HCT116 (cell line): Measurements from ENCODE around the gene TERF2IP. TPM values are rescaled to one million over a fixed set of nuclear protein-coding genes. Genes with fewer than 3 reads are reported as not detected.

Experiments
- ATAC-seq: fragments of 200-7000 bp; cut with Tn5 transposase; 2 replicates; pipeline ENCODE4 v1.9.1; 2020; ENCODE audit warnings: mild to moderate bottlenecking, moderate library complexity
- BruUV-seq: library from RNA; stranded (reverse); fragments of 400-500 nt; replicated peaks from 2 replicates; lab custom pipeline; 2021; lab: Mats Ljungman, UMichigan
- CTCF ChIA-PET: fragments of 300-600 bp; sonication (Branson Sonifier 250); formaldehyde crosslinking; loops from one replicate; lab custom pipeline; 2021; ENCODE audit warnings: antibody characterized with exemption; lab: Charles Lee
- POLR2A ChIA-PET: fragments of 300-600, 350-600 bp; sonication (Branson Sonifier 250); formaldehyde crosslinking; loops from one replicate; lab custom pipeline; 2021; ENCODE audit warnings: antibody characterized with exemption; lab: Charles Lee
- RAD21 ChIA-PET, 2 experiments: fragments of 300-600 bp; sonication (Branson Sonifier 250); formaldehyde crosslinking; loops; one replicate each; lab custom pipeline; 2023; ENCODE audit warnings: low total read pairs in 2 of 2; ENCODE audit not compliant: uncharacterized antibody in 2 of 2, unreplicated experiment in 2 of 2, low non-redundant PET in 1 of 2; lab: Charles Lee
- DNase-seq: peaks from one replicate; pipeline ENCODE4 v3.0.0-alpha.2; 2010; ENCODE audit warnings: low read depth, low spot score
- H2AFZ ChIP-seq: fragments of 200-600 bp; shearing (Covaris generic), sonication (generic); 2 replicates; pipeline ENCODE4 v1.6.1; 2017; ENCODE audit warnings: low read depth, mixed run types, mixed read lengths, antibody characterized with exemption, low read length; ENCODE audit not compliant: poor library complexity, severe bottlenecking
- H3K27ac ChIP-seq: 2 replicates; pipeline ENCODE4 v1.5.1; 2012; ENCODE audit warnings: low read depth, low read length
- H3K27me3 ChIP-seq: fragments of 200-600 bp; sonication (generic); 2 replicates; pipeline ENCODE4 v1.6.1; 2016; ENCODE audit warnings: mixed run types, low read length, mixed read lengths; ENCODE audit not compliant: insufficient read depth
- H3K36me3 ChIP-seq, 2 experiments: fragments of 200-500 bp in 1 of 2; fragments of 200-600 bp in 1 of 2; sonication (Bioruptor generic) in 1 of 2; sonication (generic) in 1 of 2; 2 replicates each; pipeline versions ENCODE4 v1.5.1 to v1.6.1; 2014 to 2016; ENCODE audit warnings: low read length in 2 of 2, inconsistent platforms in 1 of 2, mixed read lengths in 1 of 2, mixed run types in 1 of 2; ENCODE audit not compliant: insufficient read depth in 2 of 2, control insufficient read depth in 1 of 2
- H3K4me1 ChIP-seq, 2 experiments: fragments of 200-600 bp in 1 of 2; sonication (generic) in 1 of 2; 2 replicates each; pipeline versions ENCODE4 v1.5.1 to v1.6.1; 2012 to 2017; ENCODE audit warnings: low read length in 2 of 2, inconsistent platforms in 1 of 2, mild to moderate bottlenecking in 1 of 2, mixed read lengths in 1 of 2, mixed run types in 1 of 2, moderate library complexity in 1 of 2; ENCODE audit not compliant: insufficient read depth in 2 of 2, control insufficient read depth in 1 of 2
- H3K4me2 ChIP-seq: fragments of 200-600 bp; sonication (generic); 2 replicates; pipeline ENCODE4 v1.6.1; 2017; ENCODE audit warnings: mixed run types, low read length, mixed read lengths
- H3K4me3 ChIP-seq, 2 experiments: fragments of 200-600 bp in 1 of 2; sonication (generic) in 1 of 2; replicated peaks in 1 of 2; 2 replicates each; pipeline ENCODE4 v1.5.1; 2011 to 2016; ENCODE audit warnings: low read length in 2 of 2, control low read depth in 1 of 2, low read depth in 1 of 2, mild to moderate bottlenecking in 1 of 2, mixed read lengths in 1 of 2, mixed run types in 1 of 2
- H3K79me2 ChIP-seq: fragments of 200-600 bp; sonication (generic); 2 replicates; pipeline ENCODE4 v1.6.1; 2017; ENCODE audit warnings: mild to moderate bottlenecking, mixed run types, low read length, moderate library complexity, mixed read lengths; ENCODE audit not compliant: insufficient read depth
- H3K9ac ChIP-seq: fragments of 200-600 bp; sonication (generic); 2 replicates; pipeline ENCODE4 v1.6.1; 2016; ENCODE audit warnings: low read length, mixed read lengths
- H3K9me2 ChIP-seq: fragments of 200-600 bp; sonication (generic), shearing (Covaris generic); 2 replicates; pipeline ENCODE4 v1.6.1; 2017; ENCODE audit warnings: mixed run types, mild to moderate bottlenecking, moderate library complexity; ENCODE audit not compliant: insufficient read depth
- H3K9me3 ChIP-seq, 2 experiments: fragments of 200-500 bp in 1 of 2; fragments of 200-600 bp in 1 of 2; sonication (Bioruptor generic) in 1 of 2; sonication (generic) in 1 of 2; 2 replicates each; pipeline ENCODE4 v1.6.1; 2014 to 2017; ENCODE audit warnings: low read length in 2 of 2, mixed read lengths in 2 of 2, inconsistent platforms in 1 of 2, low read depth in 1 of 2, mild to moderate bottlenecking in 1 of 2, mixed run types in 1 of 2, moderate library complexity in 1 of 2; ENCODE audit not compliant: control insufficient read depth in 1 of 2, insufficient read depth in 1 of 2
- H4K20me1 ChIP-seq: fragments of 200-600 bp; sonication (generic), shearing (Covaris generic); 2 replicates; pipeline ENCODE4 v1.6.1; 2017; ENCODE audit warnings: mixed run types, mild to moderate bottlenecking, moderate library complexity; ENCODE audit not compliant: insufficient read depth
- ATF3 ChIP-seq: IDR thresholded peaks from 2 replicates; pipeline ENCODE4 v1.6.1; 2012
- CBX3 ChIP-seq: IDR thresholded peaks from 2 replicates; pipeline ENCODE4 v1.6.1; 2012; ENCODE audit warnings: low read depth
- CTCF ChIP-seq, 3 experiments: fragments of 200-600 bp in 1 of 3; sonication (generic) in 1 of 3; IDR thresholded peaks in 2 of 3; conservative IDR thresholded peaks in 1 of 3; 2 replicates each; pipeline ENCODE4 v1.5.1; 2012 to 2017; ENCODE audit warnings: low read depth in 2 of 3, low read length in 2 of 3, antibody characterized with exemption in 1 of 3, borderline replicate concordance in 1 of 3, control low read depth in 1 of 3, mild to moderate bottlenecking in 1 of 3, mixed read lengths in 1 of 3, mixed run types in 1 of 3, moderate library complexity in 1 of 3; ENCODE audit not compliant: insufficient read depth in 1 of 3
- EGR1 ChIP-seq: IDR thresholded peaks from 2 replicates; pipeline ENCODE4 v1.6.1; 2012; ENCODE audit warnings: low read depth
- ELF1 ChIP-seq: IDR thresholded peaks from 2 replicates; pipeline ENCODE4 v1.6.1; 2012; ENCODE audit warnings: low read depth, borderline replicate concordance
- EZH2 ChIP-seq: fragments of 200-600 bp; sonication (generic); IDR thresholded peaks from 2 replicates; pipeline ENCODE4 v1.6.1; 2017; ENCODE audit warnings: antibody characterized with exemption, mixed run types
- EZH2phosphoT487 ChIP-seq: fragments of 200-600 bp; IDR thresholded peaks from 2 replicates; pipeline ENCODE4 v1.6.1; 2018; ENCODE audit warnings: antibody characterized with exemption, borderline replicate concordance
- FOSL1 ChIP-seq: IDR thresholded peaks from 2 replicates; pipeline ENCODE4 v1.6.1; 2012; ENCODE audit warnings: low read depth
- JUND ChIP-seq: IDR thresholded peaks from 2 replicates; pipeline ENCODE4 v1.6.1; 2012
- POLR2A ChIP-seq: IDR thresholded peaks from 2 replicates; pipeline ENCODE4 v1.7.0; 2011; ENCODE audit warnings: borderline replicate concordance; ENCODE audit not compliant: insufficient read depth, insufficient read length; ENCODE audit errors: extremely low read depth
- RAD21 ChIP-seq: IDR thresholded peaks from 2 replicates; pipeline ENCODE4 v1.6.1; 2012; ENCODE audit warnings: low read depth, mild to moderate bottlenecking
- SP1 ChIP-seq: IDR thresholded peaks from 2 replicates; pipeline ENCODE4 v1.6.1; 2012; ENCODE audit warnings: low read depth
- SRF ChIP-seq: IDR thresholded peaks from 2 replicates; pipeline ENCODE4 v1.6.1; 2012; ENCODE audit warnings: low read depth
- TCF7L2 ChIP-seq: IDR thresholded peaks from 2 replicates; pipeline ENCODE4 v1.7.0; 2011; ENCODE audit warnings: borderline replicate concordance, inconsistent platforms; ENCODE audit not compliant: insufficient read depth, insufficient read length; ENCODE audit errors: extremely low read depth
- YY1 ChIP-seq: IDR thresholded peaks from 2 replicates; pipeline ENCODE4 v1.6.1; 2011; ENCODE audit warnings: low read length, low read depth, moderate library complexity, mild to moderate bottlenecking; ENCODE audit not compliant: insufficient replicate concordance; ENCODE audit errors: extremely low read depth
- ZFX ChIP-seq: fragments of 450-650 bp; IDR thresholded peaks from 2 replicates; pipeline ENCODE4 v1.6.1; 2017
- ZNF274 ChIP-seq: fragments of 200-500 bp; sonication (Bioruptor generic); IDR thresholded peaks from 2 replicates; pipeline ENCODE4 v1.6.1; 2014; ENCODE audit warnings: mild to moderate bottlenecking, low read depth, low read length, inconsistent platforms
- intact Hi-C: fragments of 100-400 bp; cut with micrococcal nuclease; formaldehyde crosslinking; loops from 2 replicates; pipeline ENCODE4 v1.10.0; 2022
- total RNA-seq: library from RNA; stranded (reverse); gene quantifications from one replicate; pipeline ENCODE4 v1.2.1, GENCODE V29; 2021; ENCODE audit not compliant: unreplicated experiment
- TF ChIP-seq, protein P1 (sequence below): IDR thresholded peaks from 2 replicates; pipeline ENCODE4 v1.6.1; 2012; ENCODE audit warnings: low read depth
- TF ChIP-seq, protein P2 (sequence below): IDR thresholded peaks from 2 replicates; pipeline ENCODE4 v1.6.1; 2011; ENCODE audit warnings: mild to moderate bottlenecking, low read length, moderate library complexity; ENCODE audit not compliant: insufficient replicate concordance; ENCODE audit errors: extremely low read depth
- TF ChIP-seq, protein P3 (sequence below): IDR thresholded peaks from 2 replicates; pipeline ENCODE4 v1.6.1; 2012

TERF2IP gene
- total RNA-seq, 1 experiment from 2014 or later, result 36.4 TPM

GRCh38 chr16:75676909-75677308, 29.3 kb downstream of the TERF2IP start, which contains the start of gene CPHXL2:
CPHXL2 (minus strand) TSS chr16:75677009; CDS start chr16:75676999, 10 bp downstream.
- Histone ChIP-seq H3K27me3 (no peaks in the 10 kb centered on the region), H3K36me3 (no peaks in the 10 kb centered on the region), H2AFZ (no peak within 1 kb of the TSS), H3K4me3 (no peak within 1 kb of the TSS), H3K9me3 (no peaks in the 10 kb centered on the region), H3K79me2 (no peaks in the 10 kb centered on the region), H3K9ac (no peak within 1 kb of the TSS), H3K9me2 (no peaks in the 10 kb centered on the region), H4K20me1 (no peaks in the 10 kb centered on the region), H3K4me2 (no peak within 1 kb of the TSS), H3K27ac (no peak within 1 kb of the TSS), H3K4me1 (no peaks in the 10 kb centered on the region)
- ChIA-PET RAD21 (no interaction called here), CTCF (no interaction called here), POLR2A (no interaction called here)
- DNase-seq (no peak), ATAC-seq (no peak)
- no TSS peak for BruUV-seq
- intact Hi-C loops, result no loop called here
- TF ChIP-seq SP1 (no peak), YY1 (no peak), ZNF274 (no peak), CTCF (IDR thresholded peaks at IDR 0.05 in 2 of 3, conservative IDR thresholded peaks at IDR 0.05 in 1 of 3; ENCODE audit: borderline replicate concordance in 1 of 3, insufficient read depth in 1 of 3, low read depth in 2 of 3, low read length in 2 of 3) (no peak), TCF7L2 (no peak), EZH2 (no peak), SRF (no peak), ZFX (no peak), ELF1 (no peak), POLR2A (no peak), CBX3 (no peak), EZH2phosphoT487 (no peak), EGR1 (no peak), FOSL1 (no peak), JUND (no peak), ATF3 (no peak), RAD21 (no peak)
- TF ChIP-seq, protein P1, sequence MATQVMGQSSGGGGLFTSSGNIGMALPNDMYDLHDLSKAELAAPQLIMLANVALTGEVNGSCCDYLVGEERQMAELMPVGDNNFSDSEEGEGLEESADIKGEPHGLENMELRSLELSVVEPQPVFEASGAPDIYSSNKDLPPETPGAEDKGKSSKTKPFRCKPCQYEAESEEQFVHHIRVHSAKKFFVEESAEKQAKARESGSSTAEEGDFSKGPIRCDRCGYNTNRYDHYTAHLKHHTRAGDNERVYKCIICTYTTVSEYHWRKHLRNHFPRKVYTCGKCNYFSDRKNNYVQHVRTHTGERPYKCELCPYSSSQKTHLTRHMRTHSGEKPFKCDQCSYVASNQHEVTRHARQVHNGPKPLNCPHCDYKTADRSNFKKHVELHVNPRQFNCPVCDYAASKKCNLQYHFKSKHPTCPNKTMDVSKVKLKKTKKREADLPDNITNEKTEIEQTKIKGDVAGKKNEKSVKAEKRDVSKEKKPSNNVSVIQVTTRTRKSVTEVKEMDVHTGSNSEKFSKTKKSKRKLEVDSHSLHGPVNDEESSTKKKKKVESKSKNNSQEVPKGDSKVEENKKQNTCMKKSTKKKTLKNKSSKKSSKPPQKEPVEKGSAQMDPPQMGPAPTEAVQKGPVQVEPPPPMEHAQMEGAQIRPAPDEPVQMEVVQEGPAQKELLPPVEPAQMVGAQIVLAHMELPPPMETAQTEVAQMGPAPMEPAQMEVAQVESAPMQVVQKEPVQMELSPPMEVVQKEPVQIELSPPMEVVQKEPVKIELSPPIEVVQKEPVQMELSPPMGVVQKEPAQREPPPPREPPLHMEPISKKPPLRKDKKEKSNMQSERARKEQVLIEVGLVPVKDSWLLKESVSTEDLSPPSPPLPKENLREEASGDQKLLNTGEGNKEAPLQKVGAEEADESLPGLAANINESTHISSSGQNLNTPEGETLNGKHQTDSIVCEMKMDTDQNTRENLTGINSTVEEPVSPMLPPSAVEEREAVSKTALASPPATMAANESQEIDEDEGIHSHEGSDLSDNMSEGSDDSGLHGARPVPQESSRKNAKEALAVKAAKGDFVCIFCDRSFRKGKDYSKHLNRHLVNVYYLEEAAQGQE, result no peak
- TF ChIP-seq, protein P2, sequence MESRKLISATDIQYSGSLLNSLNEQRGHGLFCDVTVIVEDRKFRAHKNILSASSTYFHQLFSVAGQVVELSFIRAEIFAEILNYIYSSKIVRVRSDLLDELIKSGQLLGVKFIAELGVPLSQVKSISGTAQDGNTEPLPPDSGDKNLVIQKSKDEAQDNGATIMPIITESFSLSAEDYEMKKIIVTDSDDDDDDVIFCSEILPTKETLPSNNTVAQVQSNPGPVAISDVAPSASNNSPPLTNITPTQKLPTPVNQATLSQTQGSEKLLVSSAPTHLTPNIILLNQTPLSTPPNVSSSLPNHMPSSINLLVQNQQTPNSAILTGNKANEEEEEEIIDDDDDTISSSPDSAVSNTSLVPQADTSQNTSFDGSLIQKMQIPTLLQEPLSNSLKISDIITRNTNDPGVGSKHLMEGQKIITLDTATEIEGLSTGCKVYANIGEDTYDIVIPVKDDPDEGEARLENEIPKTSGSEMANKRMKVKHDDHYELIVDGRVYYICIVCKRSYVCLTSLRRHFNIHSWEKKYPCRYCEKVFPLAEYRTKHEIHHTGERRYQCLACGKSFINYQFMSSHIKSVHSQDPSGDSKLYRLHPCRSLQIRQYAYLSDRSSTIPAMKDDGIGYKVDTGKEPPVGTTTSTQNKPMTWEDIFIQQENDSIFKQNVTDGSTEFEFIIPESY, result no peak
- TF ChIP-seq, protein P3, sequence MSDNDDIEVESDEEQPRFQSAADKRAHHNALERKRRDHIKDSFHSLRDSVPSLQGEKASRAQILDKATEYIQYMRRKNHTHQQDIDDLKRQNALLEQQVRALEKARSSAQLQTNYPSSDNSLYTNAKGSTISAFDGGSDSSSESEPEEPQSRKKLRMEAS, result no peak
